ENCODE data around the gene IL17RE. TPM values are rescaled to one million over a fixed set of nuclear protein-coding genes. Genes with fewer than 3 reads are reported as not detected.

Gene IL17RE
- total RNA-seq, 1 experiment from 2014 or later = 5.0 TPM

- CTCF ChIA-PET = interaction anchor here (0.6 to 0.7 kb wide), 2 partner anchors 15 to 149 kb away, joined by 3 read pairs; no protein-coding TSS in a partner anchor
- intact Hi-C loops (cut with micrococcal nuclease) = loop anchor here (5.0 kb wide), 1 partner anchor 79 kb away; the partner anchor contains the start of gene FANCD2
- Mint-ChIP-seq H3K27me3 (ENCODE audit: insufficient read depth, unreplicated experiment) (no peaks in the 10 kb centered on the region), H3K4me1 (ENCODE audit: insufficient read depth, unreplicated experiment) (no peaks in the 10 kb centered on the region), H3K9me3 (ENCODE audit: unreplicated experiment) (no peaks in the 10 kb centered on the region), H3K36me3 (ENCODE audit: insufficient read depth, unreplicated experiment) (peaks cover 13% of the 10 kb centered on the region), H3K4me3 (ENCODE audit: unreplicated experiment) (peak overlapping the region; percentile 88), H3K27ac (ENCODE audit: low read depth, unreplicated experiment) (no peak overlapping the region)
- POLR2A ChIA-PET = interaction anchor here (1.1 to 1.6 kb wide), 3 partner anchors 11 to 156 kb away, joined by 3 to 6 read pairs (median 3); partner anchors contain the start of gene ARPC4
- no peak for TF ChIP-seq CTCF (IDR thresholded peaks at IDR 0.05; ENCODE audit: unreplicated experiment)
- no peak for DNase-seq (ENCODE audit: unreplicated experiment)
- no TSS peak for BruUV-seq (replicated peaks)
Observed at GRCh38 chr3:9948586-9948985, 45.9 kb downstream of the IL17RE start.

GRCh38 chr3:9949115-9949514 is 46.5 kb downstream of the IL17RE start:
- H3K27ac Mint-ChIP-seq (ENCODE audit: low read depth, unreplicated experiment) = no peak overlapping the region
- TF ChIP-seq CTCF (IDR thresholded peaks at IDR 0.05; ENCODE audit: unreplicated experiment) = no peak
- DNase-seq (ENCODE audit: unreplicated experiment) = no peak
- no peak overlapping the region for H3K4me3 Mint-ChIP-seq (ENCODE audit: unreplicated experiment)
- POLR2A ChIA-PET = interaction anchor here (1.1 to 1.2 kb wide), 2 partner anchors 11 to 156 kb away, joined by 3 read pairs; partner anchors contain the start of gene ARPC4
- intact Hi-C loops (cut with micrococcal nuclease) = loop anchor here (5.0 kb wide), 1 partner anchor 78 kb away; the partner anchor contains the start of gene FANCD2
- H3K36me3 Mint-ChIP-seq (ENCODE audit: insufficient read depth, unreplicated experiment) = peaks cover 7% of the 10 kb centered on the region
- H3K9me3 Mint-ChIP-seq (ENCODE audit: unreplicated experiment) = no peaks in the 10 kb centered on the region
- H3K27me3 Mint-ChIP-seq (ENCODE audit: insufficient read depth, unreplicated experiment) = no peaks in the 10 kb centered on the region
- no peaks in the 10 kb centered on the region for H3K4me1 Mint-ChIP-seq (ENCODE audit: insufficient read depth, unreplicated experiment)
- CTCF ChIA-PET = interaction anchor here (0.5 to 0.9 kb wide), 4 partner anchors 14 to 149 kb away, joined by 3 to 5 read pairs (median 3); partner anchors contain the start of gene IL17RE
- BruUV-seq (replicated peaks) = no TSS peak

DNA sequence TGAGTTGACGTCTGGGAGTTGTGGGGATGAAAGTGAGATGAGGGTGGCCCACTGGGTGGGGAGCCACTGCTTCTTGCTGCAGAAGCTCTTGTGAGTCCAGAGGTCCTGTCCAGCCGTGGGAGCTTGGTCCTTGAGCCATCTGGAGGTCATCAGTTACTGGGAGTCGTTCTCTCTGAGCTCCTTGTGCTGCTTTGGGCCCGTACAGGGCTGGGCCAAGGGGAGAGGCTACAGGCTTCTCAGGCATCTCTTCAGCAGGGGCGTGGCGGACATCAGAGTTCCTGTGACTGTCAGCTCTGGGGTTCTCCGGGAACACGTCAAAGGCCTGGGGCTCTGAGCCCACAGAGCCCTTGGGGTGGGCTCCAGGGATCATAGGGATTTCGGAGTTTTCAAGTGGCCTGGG is 47.0 kb downstream of the IL17RE start:
- no peak overlapping the region for H3K4me3 Mint-ChIP-seq (ENCODE audit: unreplicated experiment)
- no peaks in the 10 kb centered on the region for H3K9me3 Mint-ChIP-seq (ENCODE audit: unreplicated experiment)
- no peaks in the 10 kb centered on the region for H3K4me1 Mint-ChIP-seq (ENCODE audit: insufficient read depth, unreplicated experiment)
- intact Hi-C loops (cut with micrococcal nuclease) = loop anchor here (5.0 kb wide), 1 partner anchor 78 kb away; the partner anchor contains the start of gene FANCD2
- no peak for TF ChIP-seq CTCF (IDR thresholded peaks at IDR 0.05; ENCODE audit: unreplicated experiment)
- ChIA-PET POLR2A (interaction anchor here (1.1 to 1.2 kb wide), 2 partner anchors 12 to 157 kb away, joined by 3 read pairs; partner anchors contain the start of gene ARPC4), CTCF (interaction anchor here (0.5 to 0.9 kb wide), 2 partner anchors 38 to 47 kb away, joined by 3 to 5 read pairs; partner anchors contain the start of gene IL17RE)
- H3K27me3 Mint-ChIP-seq (ENCODE audit: insufficient read depth, unreplicated experiment) = no peaks in the 10 kb centered on the region
- peaks cover 5% of the 10 kb centered on the region for H3K36me3 Mint-ChIP-seq (ENCODE audit: insufficient read depth, unreplicated experiment)
- no peak for DNase-seq (ENCODE audit: unreplicated experiment)
- BruUV-seq (replicated peaks) = no TSS peak
- no peak overlapping the region for H3K27ac Mint-ChIP-seq (ENCODE audit: low read depth, unreplicated experiment)

GRCh38 chr3:9951126-9951525 is 48.5 kb downstream of the IL17RE start:
- BruUV-seq (replicated peaks) = no TSS peak

More at GRCh38 chr3:9951126-9951525, 48.5 kb downstream of the IL17RE start:
- Mint-ChIP-seq H3K27ac (ENCODE audit: low read depth, unreplicated experiment) (no peak overlapping the region), H3K4me1 (ENCODE audit: insufficient read depth, unreplicated experiment) (no peaks in the 10 kb centered on the region), H3K27me3 (ENCODE audit: insufficient read depth, unreplicated experiment) (no peaks in the 10 kb centered on the region), H3K9me3 (ENCODE audit: unreplicated experiment) (no peaks in the 10 kb centered on the region), H3K36me3 (ENCODE audit: insufficient read depth, unreplicated experiment) (peaks cover 2% of the 10 kb centered on the region), H3K4me3 (ENCODE audit: unreplicated experiment) (peak overlapping the region; percentile 50)
- intact Hi-C loops (cut with micrococcal nuclease) = no loop called here
- DNase-seq (ENCODE audit: unreplicated experiment) = no peak
- no peak for TF ChIP-seq CTCF (IDR thresholded peaks at IDR 0.05; ENCODE audit: unreplicated experiment)
- ChIA-PET CTCF (interaction anchor here (0.7 kb wide), 1 partner anchor 12 kb away, joined by 4 read pairs; no protein-coding TSS in a partner anchor), POLR2A (interaction anchor here (0.6 to 0.7 kb wide), 2 partner anchors 65 to 176 kb away, joined by 3 read pairs; no protein-coding TSS in a partner anchor)

Data from MCF 10A (cell line).